Brain microvascular endothelial cell (primary cell): ENCODE results near the gene STMN3.

Experiments used
- DNase-seq: peaks from one replicate; pipeline ENCODE4 v3.0.0-alpha.2; 2020
- H3K27ac ChIP-seq: fragments of 250-450 bp; sonication (Bioruptor Pico); 2 replicates; pipeline ENCODE4 v1.5.1; 2020; ENCODE audit warnings: mild to moderate bottlenecking, moderate library complexity
- H3K27me3 ChIP-seq: fragments of 250-450 bp; sonication (Bioruptor Pico); replicated peaks from 2 replicates; pipeline ENCODE4 v1.5.1; 2020; ENCODE audit warnings: mild to moderate bottlenecking
- H3K36me3 ChIP-seq: fragments of 250-450 bp; sonication (Bioruptor Pico); replicated peaks from 2 replicates; pipeline ENCODE4 v1.5.1; 2020; ENCODE audit warnings: mild to moderate bottlenecking
- H3K4me3 ChIP-seq: 2 replicates; pipeline ENCODE4 v1.5.1; 2011; ENCODE audit warnings: low read depth, mild to moderate bottlenecking, control low read depth, low read length, moderate library complexity
- in situ Hi-C: cut with HindIII; loops from 2 replicates; pipeline ENCODE4 v1.10.0; 2017; ENCODE audit warnings: low sequenced_read_pairs, low pct_ligation_motif_present
- TF ChIP-seq, protein P1 (sequence below): IDR thresholded peaks from 2 replicates; pipeline ENCODE4 v1.5.1; 2011; ENCODE audit warnings: low read depth, mild to moderate bottlenecking, moderate library complexity, low read length, control low read depth, inconsistent platforms; ENCODE audit errors: missing control alignments

The STMN3 gene

GRCh38 chr20:63699466-63700198 is 46.4 kb upstream of the STMN3 start:
- Histone ChIP-seq H3K4me3 (no peak overlapping the region), H3K27ac (peak overlapping the region; percentile 90), H3K36me3 (peaks cover 8% of the 10 kb centered on the region), H3K27me3 (no peaks in the 10 kb centered on the region)
- in situ Hi-C loops: loop anchor here (25.0 kb wide), 1 partner anchor 112 kb away; no protein-coding TSS in a partner anchor
- DNase-seq: no peak
- TF ChIP-seq, protein P1, sequence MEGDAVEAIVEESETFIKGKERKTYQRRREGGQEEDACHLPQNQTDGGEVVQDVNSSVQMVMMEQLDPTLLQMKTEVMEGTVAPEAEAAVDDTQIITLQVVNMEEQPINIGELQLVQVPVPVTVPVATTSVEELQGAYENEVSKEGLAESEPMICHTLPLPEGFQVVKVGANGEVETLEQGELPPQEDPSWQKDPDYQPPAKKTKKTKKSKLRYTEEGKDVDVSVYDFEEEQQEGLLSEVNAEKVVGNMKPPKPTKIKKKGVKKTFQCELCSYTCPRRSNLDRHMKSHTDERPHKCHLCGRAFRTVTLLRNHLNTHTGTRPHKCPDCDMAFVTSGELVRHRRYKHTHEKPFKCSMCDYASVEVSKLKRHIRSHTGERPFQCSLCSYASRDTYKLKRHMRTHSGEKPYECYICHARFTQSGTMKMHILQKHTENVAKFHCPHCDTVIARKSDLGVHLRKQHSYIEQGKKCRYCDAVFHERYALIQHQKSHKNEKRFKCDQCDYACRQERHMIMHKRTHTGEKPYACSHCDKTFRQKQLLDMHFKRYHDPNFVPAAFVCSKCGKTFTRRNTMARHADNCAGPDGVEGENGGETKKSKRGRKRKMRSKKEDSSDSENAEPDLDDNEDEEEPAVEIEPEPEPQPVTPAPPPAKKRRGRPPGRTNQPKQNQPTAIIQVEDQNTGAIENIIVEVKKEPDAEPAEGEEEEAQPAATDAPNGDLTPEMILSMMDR: no peak

GRCh38 chr20:63698739-63699465 is 45.7 kb upstream of the STMN3 start:
- in situ Hi-C loops: loop anchor here (25.0 kb wide), 1 partner anchor 112 kb away; no protein-coding TSS in a partner anchor
- H3K27me3 ChIP-seq: no peaks in the 10 kb centered on the region
- H3K36me3 ChIP-seq: peaks cover 3% of the 10 kb centered on the region
- TF ChIP-seq, protein P1: no peak
- H3K27ac ChIP-seq: peak overlapping the region; percentile 90
- peak; percentile 86 for DNase-seq
- peak overlapping the region; percentile 12 for H3K4me3 ChIP-seq

GRCh38 chr20:63697868-63698545 is 44.8 kb upstream of the STMN3 start:
- Histone ChIP-seq H3K27ac (peak overlapping the region; percentile 90), H3K4me3 (peak overlapping the region; percentile 63), H3K36me3 (peaks cover 3% of the 10 kb centered on the region), H3K27me3 (no peaks in the 10 kb centered on the region)
- TF ChIP-seq, protein P1: no peak
- in situ Hi-C loops: loop anchor here (25.0 kb wide), 1 partner anchor 111 kb away; no protein-coding TSS in a partner anchor
- DNase-seq: no peak

- TF ChIP-seq, protein P1: no peak
- no peaks in the 10 kb centered on the region for H3K27me3 ChIP-seq
- peak overlapping the region; percentile 90 for H3K27ac ChIP-seq
- in situ Hi-C loops: loop anchor here (25.0 kb wide), 1 partner anchor 110 kb away; no protein-coding TSS in a partner anchor
- no peak for DNase-seq
- H3K4me3 ChIP-seq: peak overlapping the region; percentile 63
- peaks cover 3% of the 10 kb centered on the region for H3K36me3 ChIP-seq
Observed at GRCh38 chr20:63697357-63697867, 44.2 kb upstream of the STMN3 start.

- DNase-seq: no peak
- peak within 1 kb of the TSS; percentile 63 for H3K4me3 ChIP-seq
- H3K27me3 ChIP-seq: no peaks in the 10 kb centered on the region
- in situ Hi-C loops: loop anchor here (25.0 kb wide), 1 partner anchor 109 kb away; no protein-coding TSS in a partner anchor
- TF ChIP-seq, protein P1: no peak
- H3K36me3 ChIP-seq: peaks cover 3% of the 10 kb centered on the region
- H3K27ac ChIP-seq: peak within 1 kb of the TSS; percentile 12
Observed at GRCh38 chr20:63696628-63697356, 43.6 kb upstream of the STMN3 start, which contains the start of gene TNFRSF6B. Gene TNFRSF6B (plus strand): TSS chr20:63696652. CDS start chr20:63696768, 116 bp downstream.
